Measurements from ENCODE around the gene COL2A1.

COL2A1 gene

GRCh38 chr12:47995981-47996401, 8.3 kb downstream of the COL2A1 start:
- Mint-ChIP-seq H3K4me3 (no peak overlapping the region), H3K9me3 (no peaks in the 10 kb centered on the region), H3K4me1 (ENCODE audit: low read depth) (peaks cover 9% of the 10 kb centered on the region), H3K36me3 (ENCODE audit: low read depth) (no peaks in the 10 kb centered on the region), H3K27ac (no peak overlapping the region), H3K27me3 (ENCODE audit: low read depth) (peaks cover 96% of the 10 kb centered on the region)

DNA sequence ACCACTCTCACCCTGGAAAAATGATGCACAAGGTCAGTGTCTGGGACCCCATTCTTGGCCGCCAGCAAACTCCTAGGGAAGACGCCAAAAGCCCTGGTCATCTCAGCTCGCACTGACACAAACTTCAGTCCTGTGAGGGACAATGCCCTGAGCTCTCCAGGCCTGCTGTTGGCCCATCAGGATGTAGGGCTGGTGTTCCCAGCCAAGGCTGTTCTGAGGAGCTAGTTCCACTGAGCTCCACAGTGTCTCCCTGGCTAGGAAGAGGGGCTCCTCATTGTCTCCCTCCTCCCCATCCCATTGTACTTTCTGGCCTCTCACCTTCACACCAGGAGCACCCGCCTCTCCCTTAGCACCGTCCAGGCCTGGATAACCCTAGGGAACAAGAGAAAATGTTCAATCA, 10.8 kb downstream of the COL2A1 start:
- Mint-ChIP-seq H3K36me3 (ENCODE audit: low read depth) (no peaks in the 10 kb centered on the region), H3K9me3 (no peaks in the 10 kb centered on the region), H3K4me3 (no peak overlapping the region), H3K27me3 (ENCODE audit: low read depth) (peaks cover 89% of the 10 kb centered on the region), H3K4me1 (ENCODE audit: low read depth) (peaks cover 25% of the 10 kb centered on the region), H3K27ac (no peak overlapping the region)

DNA sequence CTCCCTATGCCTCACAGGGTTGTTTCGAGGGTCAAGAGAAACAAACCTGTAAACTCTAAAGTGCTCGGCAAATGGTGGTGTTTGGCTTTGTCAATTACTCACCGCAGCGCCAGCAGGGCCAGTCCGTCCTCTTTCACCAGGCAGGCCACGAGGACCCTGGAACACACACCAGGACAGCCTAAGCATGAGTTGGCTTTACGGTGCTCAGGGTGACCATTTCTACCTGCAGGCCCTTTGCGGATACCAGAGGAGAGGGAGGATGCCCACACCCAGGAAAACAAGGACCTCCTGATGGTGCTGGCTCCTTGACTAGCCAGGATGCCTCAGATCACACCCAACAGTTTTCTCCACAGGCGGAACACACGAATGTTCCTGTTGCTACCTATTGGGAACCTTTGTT, 11.5 kb downstream of the COL2A1 start:
- Mint-ChIP-seq H3K4me1 (ENCODE audit: low read depth) (peaks cover 25% of the 10 kb centered on the region), H3K4me3 (no peak overlapping the region), H3K27me3 (ENCODE audit: low read depth) (peaks cover 85% of the 10 kb centered on the region), H3K9me3 (no peaks in the 10 kb centered on the region), H3K36me3 (ENCODE audit: low read depth) (no peaks in the 10 kb centered on the region), H3K27ac (no peak overlapping the region)

DNA sequence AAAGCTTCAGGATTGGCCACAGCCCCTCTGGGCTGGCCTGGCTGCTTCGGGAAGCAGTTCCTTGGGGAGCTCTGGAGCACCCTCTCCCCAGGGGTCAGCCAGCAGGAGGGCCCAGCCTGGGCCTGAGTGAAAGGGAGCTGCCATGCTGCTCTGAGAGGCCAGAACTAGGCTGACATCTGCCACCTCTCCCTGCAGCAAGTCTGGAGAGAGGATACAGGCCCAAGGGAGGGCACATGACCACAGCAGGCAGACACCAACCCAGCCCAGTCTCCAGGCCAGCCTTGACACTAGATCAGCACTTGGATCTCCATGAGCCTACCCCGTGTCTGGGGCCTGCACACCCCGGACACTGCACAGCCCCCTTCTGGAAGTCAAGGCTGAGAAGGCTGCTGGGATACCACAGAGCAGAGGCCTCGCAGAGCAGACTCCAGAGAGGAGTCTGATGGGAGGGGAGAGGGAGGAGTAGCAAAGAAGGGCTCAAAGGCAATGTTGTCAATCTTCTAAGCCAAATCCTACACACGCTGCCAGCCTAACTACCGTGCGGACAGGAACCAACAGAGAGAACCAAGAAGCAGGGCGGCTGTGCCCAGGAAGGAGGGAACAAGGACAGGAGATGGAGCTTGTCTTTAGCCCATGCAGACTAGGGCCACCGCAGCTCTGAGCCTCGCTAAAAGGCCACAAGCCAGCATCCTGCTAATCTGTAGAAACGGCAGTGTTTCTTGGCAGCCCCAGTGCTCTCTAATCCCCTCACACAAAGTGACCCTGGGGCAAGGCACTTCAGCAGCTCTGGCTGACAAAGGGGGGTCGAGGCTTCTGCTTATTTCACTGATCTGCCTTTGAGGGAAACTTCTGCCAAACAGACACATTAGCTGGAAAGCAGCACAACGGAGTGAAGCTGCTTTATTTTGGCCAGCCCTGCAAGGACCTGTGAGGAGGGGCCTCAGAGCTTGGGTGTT, 12.9 kb downstream of the COL2A1 start:
- Mint-ChIP-seq H3K4me1 (ENCODE audit: low read depth) (peaks cover 25% of the 10 kb centered on the region), H3K9me3 (no peaks in the 10 kb centered on the region), H3K27me3 (ENCODE audit: low read depth) (peaks cover 86% of the 10 kb centered on the region), H3K36me3 (ENCODE audit: low read depth) (no peaks in the 10 kb centered on the region), H3K27ac (no peak overlapping the region), H3K4me3 (no peak overlapping the region)

GRCh38 chr12:47990351-47991105, 13.7 kb downstream of the COL2A1 start:
- no peak overlapping the region for H3K27ac Mint-ChIP-seq
- H3K4me3 Mint-ChIP-seq: no peak overlapping the region
- H3K4me1 Mint-ChIP-seq (ENCODE audit: low read depth): peaks cover 25% of the 10 kb centered on the region
- no peaks in the 10 kb centered on the region for H3K36me3 Mint-ChIP-seq (ENCODE audit: low read depth)
- H3K27me3 Mint-ChIP-seq (ENCODE audit: low read depth): peaks cover 80% of the 10 kb centered on the region
- no peaks in the 10 kb centered on the region for H3K9me3 Mint-ChIP-seq

- no peak overlapping the region for H3K4me3 Mint-ChIP-seq
- H3K9me3 Mint-ChIP-seq: no peaks in the 10 kb centered on the region
- H3K27ac Mint-ChIP-seq: no peak overlapping the region
- H3K27me3 Mint-ChIP-seq (ENCODE audit: low read depth): peaks cover 78% of the 10 kb centered on the region
- H3K36me3 Mint-ChIP-seq (ENCODE audit: low read depth): no peaks in the 10 kb centered on the region
- peaks cover 25% of the 10 kb centered on the region for H3K4me1 Mint-ChIP-seq (ENCODE audit: low read depth)
Observed at GRCh38 chr12:47989666-47990065, 14.6 kb downstream of the COL2A1 start.

DNA sequence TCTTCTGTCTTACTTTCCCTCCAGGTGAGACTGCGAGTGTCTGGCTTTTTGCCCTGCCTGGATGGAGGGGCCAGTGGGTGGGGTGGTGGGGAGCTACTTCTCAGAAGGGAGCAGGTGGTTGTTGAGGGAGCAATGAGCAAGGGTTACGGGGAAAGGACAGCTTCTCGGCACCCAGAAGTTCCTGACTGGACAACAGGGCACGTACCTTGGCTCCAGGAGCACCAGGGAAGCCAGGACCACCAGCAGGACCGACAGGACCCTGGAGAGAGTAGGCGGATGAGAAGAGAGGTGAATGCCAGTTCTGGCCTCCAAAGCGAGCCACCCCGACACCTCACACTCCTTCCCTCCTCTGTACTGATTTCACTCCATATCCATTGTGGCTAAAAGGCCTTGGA, 15.3 kb downstream of the COL2A1 start:
- H3K36me3 Mint-ChIP-seq (ENCODE audit: low read depth): no peaks in the 10 kb centered on the region
- peaks cover 78% of the 10 kb centered on the region for H3K27me3 Mint-ChIP-seq (ENCODE audit: low read depth)
- no peak overlapping the region for H3K4me3 Mint-ChIP-seq
- H3K4me1 Mint-ChIP-seq (ENCODE audit: low read depth): peaks cover 25% of the 10 kb centered on the region
- H3K27ac Mint-ChIP-seq: no peak overlapping the region
- no peaks in the 10 kb centered on the region for H3K9me3 Mint-ChIP-seq

DNA sequence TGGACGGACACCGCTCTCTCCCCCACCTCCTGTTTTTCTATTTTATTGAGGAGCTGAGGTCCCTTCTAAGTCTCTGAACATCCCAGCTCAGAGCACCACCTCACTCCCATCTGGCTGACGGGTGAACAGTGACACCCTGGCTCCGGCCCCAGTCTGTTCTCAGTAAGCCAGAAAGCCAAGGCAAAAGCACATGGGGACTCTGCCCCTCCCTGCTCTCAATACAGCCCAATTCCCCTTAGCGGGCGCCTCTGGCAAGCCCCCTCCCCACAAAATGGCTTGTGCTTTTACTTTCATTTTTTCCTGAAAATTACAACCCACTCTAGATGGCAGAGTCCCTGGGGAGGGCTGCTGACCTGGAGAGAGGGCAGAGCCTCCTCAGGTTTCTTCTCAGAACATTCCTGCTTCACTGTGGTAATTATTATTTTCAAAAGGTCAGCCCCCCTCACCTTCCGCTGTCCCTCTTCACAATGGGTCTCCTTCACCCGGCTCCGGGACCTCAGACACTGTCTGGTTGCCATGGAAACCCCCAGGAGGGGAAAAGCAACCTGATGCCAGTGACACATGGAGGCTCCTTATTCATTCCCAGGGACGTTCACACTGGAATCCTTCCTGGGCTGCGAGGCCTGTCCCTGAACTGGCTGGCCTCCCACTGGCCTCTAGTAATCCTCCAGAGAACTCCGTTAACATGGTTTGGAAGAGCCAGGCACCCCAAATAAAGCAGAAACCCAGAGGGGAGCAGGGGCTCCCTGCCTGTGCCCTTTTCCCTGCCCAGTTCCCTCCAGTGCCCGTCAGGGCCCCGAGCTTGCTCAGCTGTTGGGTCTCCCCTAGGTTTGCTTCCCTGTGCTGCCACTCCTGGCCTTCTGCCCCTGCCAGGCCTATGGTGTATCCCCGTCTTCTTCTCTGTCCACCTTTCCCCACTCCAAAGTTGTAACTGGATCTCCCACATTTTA, 15.9 kb downstream of the COL2A1 start:
- Mint-ChIP-seq H3K36me3 (ENCODE audit: low read depth) (no peaks in the 10 kb centered on the region), H3K4me1 (ENCODE audit: low read depth) (peaks cover 25% of the 10 kb centered on the region), H3K9me3 (no peaks in the 10 kb centered on the region), H3K4me3 (no peak overlapping the region), H3K27ac (no peak overlapping the region), H3K27me3 (ENCODE audit: low read depth) (peaks cover 72% of the 10 kb centered on the region)

- Mint-ChIP-seq H3K9me3 (no peaks in the 10 kb centered on the region), H3K27ac (no peak overlapping the region), H3K36me3 (ENCODE audit: low read depth) (no peaks in the 10 kb centered on the region), H3K4me1 (ENCODE audit: low read depth) (peaks cover 25% of the 10 kb centered on the region), H3K4me3 (no peak overlapping the region), H3K27me3 (ENCODE audit: low read depth) (peaks cover 64% of the 10 kb centered on the region)
Observed at GRCh38 chr12:47987411-47988072, 16.7 kb downstream of the COL2A1 start.

DNA sequence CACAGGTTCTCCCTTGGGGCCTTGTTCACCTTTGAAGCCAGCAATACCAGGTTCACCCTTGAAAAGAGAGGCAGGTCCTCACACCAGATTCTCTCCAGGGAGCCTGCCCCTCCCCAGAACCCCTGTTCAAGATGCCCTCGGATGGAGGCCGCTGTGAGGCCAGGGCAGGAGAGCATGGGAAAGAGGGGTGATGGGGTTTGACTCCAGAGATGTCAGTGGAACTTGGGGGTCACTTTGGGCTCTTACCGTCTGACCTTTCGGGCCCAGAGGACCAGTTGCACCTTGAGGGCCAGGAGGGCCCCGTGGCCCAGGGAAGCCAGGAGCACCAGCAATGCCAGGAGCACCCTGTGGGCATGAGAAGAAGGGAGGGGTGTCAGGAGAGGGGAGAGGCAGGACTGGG, 17.4 kb downstream of the COL2A1 start:
- no peak overlapping the region for H3K4me3 Mint-ChIP-seq
- peaks cover 22% of the 10 kb centered on the region for H3K4me1 Mint-ChIP-seq (ENCODE audit: low read depth)
- peaks cover 57% of the 10 kb centered on the region for H3K27me3 Mint-ChIP-seq (ENCODE audit: low read depth)
- no peaks in the 10 kb centered on the region for H3K36me3 Mint-ChIP-seq (ENCODE audit: low read depth)
- no peak overlapping the region for H3K27ac Mint-ChIP-seq
- no peaks in the 10 kb centered on the region for H3K9me3 Mint-ChIP-seq

DNA sequence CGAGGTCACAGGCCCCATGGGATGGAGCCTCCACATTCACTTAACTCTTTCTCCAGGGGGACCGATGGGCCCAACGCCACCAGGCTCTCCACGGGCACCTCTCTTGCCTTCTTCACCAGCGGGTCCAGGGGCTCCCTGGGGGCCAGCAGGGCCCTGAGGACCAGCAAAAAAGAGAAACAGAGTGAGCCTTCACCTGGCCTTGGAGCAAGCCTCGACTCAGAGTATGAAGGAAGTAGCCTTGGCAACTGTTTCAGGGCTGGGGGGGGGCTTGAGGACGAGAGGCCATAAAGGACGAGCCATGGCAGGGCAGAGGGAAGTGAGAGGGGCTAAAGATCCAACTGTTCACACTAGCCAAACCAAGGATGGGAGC, 18.0 kb downstream of the COL2A1 start:
- Mint-ChIP-seq H3K4me3 (no peak overlapping the region), H3K36me3 (ENCODE audit: low read depth) (no peaks in the 10 kb centered on the region), H3K9me3 (no peaks in the 10 kb centered on the region), H3K27me3 (ENCODE audit: low read depth) (peaks cover 54% of the 10 kb centered on the region), H3K4me1 (ENCODE audit: low read depth) (peaks cover 21% of the 10 kb centered on the region), H3K27ac (no peak overlapping the region)

- H3K27ac Mint-ChIP-seq: no peak overlapping the region
- H3K9me3 Mint-ChIP-seq: no peaks in the 10 kb centered on the region
- no peaks in the 10 kb centered on the region for H3K36me3 Mint-ChIP-seq (ENCODE audit: low read depth)
- peaks cover 15% of the 10 kb centered on the region for H3K4me1 Mint-ChIP-seq (ENCODE audit: low read depth)
- H3K27me3 Mint-ChIP-seq (ENCODE audit: low read depth): peaks cover 49% of the 10 kb centered on the region
- H3K4me3 Mint-ChIP-seq: no peak overlapping the region
Observed at GRCh38 chr12:47985596-47986290, 18.5 kb downstream of the COL2A1 start.

DNA sequence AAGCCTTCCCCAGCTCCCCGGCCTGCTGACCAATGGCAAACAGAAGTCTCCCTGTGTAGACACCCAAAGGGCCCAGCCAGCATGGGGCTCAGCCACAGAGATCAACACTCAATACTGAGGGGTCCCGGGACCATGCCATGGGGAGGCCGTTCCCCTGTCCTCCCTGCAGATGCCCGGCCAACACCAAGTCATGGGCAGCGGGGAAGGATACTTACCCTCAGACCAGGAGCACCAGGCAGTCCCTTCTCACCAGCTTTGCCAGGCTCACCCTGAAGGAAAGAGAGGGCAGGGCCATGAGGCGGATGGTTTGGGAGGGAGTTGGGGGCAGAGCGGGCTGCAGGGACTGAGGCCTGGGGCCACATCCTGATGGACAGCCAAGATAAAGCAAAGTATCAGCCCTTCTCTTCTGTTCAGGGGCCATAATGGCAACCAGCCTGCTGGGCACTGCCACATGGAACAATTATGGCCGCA, 19.9 kb downstream of the COL2A1 start:
- Mint-ChIP-seq H3K36me3 (ENCODE audit: low read depth) (no peaks in the 10 kb centered on the region), H3K27me3 (ENCODE audit: low read depth) (peaks cover 35% of the 10 kb centered on the region), H3K9me3 (no peaks in the 10 kb centered on the region)

More for the DNA sequence above, 19.9 kb downstream of the COL2A1 start:
- Mint-ChIP-seq H3K4me1 (ENCODE audit: low read depth) (peaks cover 2% of the 10 kb centered on the region), H3K27ac (no peak overlapping the region), H3K4me3 (no peak overlapping the region)

Data from T-helper 1 cell treated with Interleukin-12 subunit alpha and Interleukin-12 subunit beta and Interleukin-4 antibody, amounts not matched to agents 30 μg/mL and 1 μg/mL, for 36 hours (primary cell).